DMS 273 (cell line): ENCODE measurements around the gene DCDC1.

Experiments used
- DNase-seq: peaks from one replicate; lab custom pipeline; 2025; ENCODE audit not compliant: unreplicated experiment; lab: John Stamatoyannopoulos, UW

Gene DCDC1

GRCh38 chr11:30917266-30917665 lies 452.3 kb downstream of the DCDC1 start:
- DNase-seq, result no peak

GRCh38 chr11:30916764-30917163 lies 452.8 kb downstream of the DCDC1 start:
- no peak for DNase-seq

GRCh38 chr11:30914143-30914762 lies 455.3 kb downstream of the DCDC1 start:
- peak; percentile 45 for DNase-seq

GRCh38 chr11:30911247-30911646 lies 458.3 kb downstream of the DCDC1 start:
- DNase-seq, result no peak

GRCh38 chr11:30908857-30909256 lies 460.7 kb downstream of the DCDC1 start:
- DNase-seq, result no peak

- no peak for DNase-seq
Measured at GRCh38 chr11:30908272-30908671, 461.3 kb downstream of the DCDC1 start.

GRCh38 chr11:30902929-30903328 lies 466.6 kb downstream of the DCDC1 start:
- no peak for DNase-seq

- no peak for DNase-seq
Measured at GRCh38 chr11:30895046-30895445, 474.5 kb downstream of the DCDC1 start.

- no peak for DNase-seq
Measured at GRCh38 chr11:30893318-30893717, 476.2 kb downstream of the DCDC1 start.

- DNase-seq, result no peak
Measured at GRCh38 chr11:30889143-30889794, 480.3 kb downstream of the DCDC1 start.

- DNase-seq, result no peak
Measured at GRCh38 chr11:30879322-30880005, 490.1 kb downstream of the DCDC1 start.

- no peak for DNase-seq
Measured at GRCh38 chr11:30878400-30878799, 491.1 kb downstream of the DCDC1 start.

GRCh38 chr11:30876663-30877396 lies 492.7 kb downstream of the DCDC1 start:
- no peak for DNase-seq

GRCh38 chr11:30876228-30876627 lies 493.3 kb downstream of the DCDC1 start:
- no peak for DNase-seq

- DNase-seq, result no peak
Measured at GRCh38 chr11:30875806-30876205, 493.7 kb downstream of the DCDC1 start.

GRCh38 chr11:30873924-30874610 lies 495.5 kb downstream of the DCDC1 start:
- DNase-seq, result no peak

- no peak for DNase-seq
Measured at GRCh38 chr11:30868626-30869081, 500.9 kb downstream of the DCDC1 start.

- DNase-seq, result no peak
Measured at GRCh38 chr11:30863209-30863608, 506.3 kb downstream of the DCDC1 start.

GRCh38 chr11:30861531-30861930 lies 508.0 kb downstream of the DCDC1 start:
- DNase-seq, result no peak

- no peak for DNase-seq
Measured at GRCh38 chr11:30861064-30861463, 508.5 kb downstream of the DCDC1 start.

GRCh38 chr11:30860146-30860545 lies 509.4 kb downstream of the DCDC1 start:
- no peak for DNase-seq
